ENCODE measurements around the gene PSD2. TPM values are rescaled to one million over a fixed set of nuclear protein-coding genes. Genes with fewer than 3 reads are reported as not detected.

The PSD2 gene
- total RNA-seq, 2 experiments from 2014 or later, result not detected

- Mint-ChIP-seq H3K27ac (no peak overlapping the region), H3K9me3 (ENCODE audit: insufficient read depth) (no peaks in the 10 kb centered on the region), H3K36me3 (ENCODE audit: low read depth) (no peaks in the 10 kb centered on the region), H3K4me3 (no peak overlapping the region), H3K4me1 (ENCODE audit: low read depth) (peaks cover 6% of the 10 kb centered on the region), H3K27me3 (ENCODE audit: low read depth) (peaks cover 38% of the 10 kb centered on the region)
- DNase-seq, result no peak
- CTCF ChIA-PET, result interaction anchor here (1.0 to 1.5 kb wide), 5 partner anchors 16 to 122 kb away, joined by 3 to 7 read pairs (median 3); no protein-coding TSS in a partner anchor
- POLR2A ChIA-PET, result interaction anchor here (0.5 kb wide), 1 partner anchor 85 kb away, joined by 4 read pairs; no protein-coding TSS in a partner anchor
- no peak for ATAC-seq
These were observed 51.5 kb downstream of the PSD2 start for GRCh38 chr5:139847091-139847490.

DNA sequence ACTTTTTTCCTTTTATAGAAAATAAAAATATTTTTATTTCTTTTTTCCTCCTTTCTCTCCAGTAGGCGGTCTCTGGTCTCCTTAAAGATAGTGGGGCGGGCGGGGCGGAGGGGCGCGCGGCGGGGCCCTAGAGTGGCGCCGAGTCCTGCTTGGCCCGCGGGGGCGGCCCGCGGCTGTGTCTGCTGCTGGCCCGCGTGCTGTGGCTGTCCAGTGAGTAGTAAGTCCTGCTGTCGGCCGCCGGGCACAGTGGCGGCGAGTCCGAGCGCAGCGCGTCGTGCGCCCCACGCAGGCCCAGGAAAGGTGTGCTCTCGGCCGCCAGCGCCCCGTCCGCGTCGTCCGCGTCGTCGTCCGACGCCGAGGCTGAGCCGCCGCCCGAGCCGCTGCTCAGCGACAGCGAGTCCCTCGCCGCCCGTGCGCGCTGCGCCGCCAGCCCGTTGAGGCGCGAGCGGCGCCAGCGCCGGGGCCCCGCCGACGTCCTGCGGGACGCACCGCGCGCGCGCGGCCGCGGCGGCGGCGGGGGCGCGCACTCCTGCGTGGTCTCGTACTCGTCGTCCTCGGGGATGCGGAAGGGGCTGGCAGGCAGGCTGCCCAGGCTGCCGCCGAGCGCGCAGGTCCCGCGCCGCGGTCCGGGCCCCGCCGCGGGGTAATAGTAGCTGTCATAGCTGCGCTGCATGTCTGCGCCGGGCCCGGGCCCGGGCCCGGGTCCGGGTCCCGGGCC, 52.3 kb downstream of the PSD2 start:
- Mint-ChIP-seq H3K4me3 (peak overlapping the region; percentile 57), H3K4me1 (ENCODE audit: low read depth) (peaks cover 6% of the 10 kb centered on the region), H3K27ac (no peak overlapping the region), H3K27me3 (ENCODE audit: low read depth) (peaks cover 38% of the 10 kb centered on the region), H3K9me3 (ENCODE audit: insufficient read depth) (no peaks in the 10 kb centered on the region), H3K36me3 (ENCODE audit: low read depth) (no peaks in the 10 kb centered on the region)
- DNase-seq (peak; percentile 74), ATAC-seq (peak; percentile 86)
- POLR2A ChIA-PET, result interaction anchor here (0.5 kb wide), 1 partner anchor 84 kb away, joined by 4 read pairs; no protein-coding TSS in a partner anchor
- CTCF ChIA-PET, result interaction anchor here (1.0 to 3.1 kb wide), 6 partner anchors 15 to 121 kb away, joined by 3 to 16 read pairs (median 6); no protein-coding TSS in a partner anchor

DNA sequence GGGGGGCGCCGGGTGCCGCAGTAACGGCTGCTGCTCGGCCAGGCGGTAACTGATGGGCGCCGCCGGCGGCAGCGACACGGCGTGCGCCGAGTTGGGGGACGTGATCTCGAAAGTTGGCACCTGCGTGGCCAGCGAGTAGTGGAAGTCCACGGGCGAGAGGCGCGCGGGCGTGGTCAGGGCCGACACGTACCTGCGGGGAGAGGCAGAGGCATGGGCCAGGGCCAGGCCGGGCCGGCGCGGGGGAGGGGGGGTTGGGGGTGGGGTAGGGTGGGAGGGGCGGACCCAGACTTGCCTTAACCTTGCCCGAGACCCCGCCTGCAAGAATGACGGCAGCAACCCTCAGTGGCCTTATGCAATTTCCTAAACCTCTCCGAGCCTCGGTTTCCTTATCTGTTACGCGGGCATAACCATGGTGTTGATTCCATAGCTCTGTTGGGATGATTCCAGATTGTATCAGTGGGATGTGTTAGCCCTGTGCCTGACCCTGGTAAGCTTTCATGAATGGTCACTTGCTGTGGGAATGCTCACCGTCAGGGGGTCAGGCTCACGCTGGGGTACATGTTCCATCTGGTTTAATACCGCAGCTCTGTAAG, 53.0 kb downstream of the PSD2 start:
- DNase-seq (peak; percentile 29), ATAC-seq (peak; percentile 28)
- no peaks in the 10 kb centered on the region for H3K9me3 Mint-ChIP-seq (ENCODE audit: insufficient read depth)
- H3K4me1 Mint-ChIP-seq (ENCODE audit: low read depth), result peaks cover 6% of the 10 kb centered on the region
- ChIA-PET POLR2A (interaction anchor here (0.7 kb wide), 1 partner anchor 14 kb away, joined by 3 read pairs; no protein-coding TSS in a partner anchor), CTCF (interaction anchor here (1.3 to 3.1 kb wide), 3 partner anchors 15 to 120 kb away, joined by 3 to 16 read pairs (median 7); no protein-coding TSS in a partner anchor)
- no peaks in the 10 kb centered on the region for H3K36me3 Mint-ChIP-seq (ENCODE audit: low read depth)
- H3K4me3 Mint-ChIP-seq, result peak overlapping the region; percentile 63
- no peak overlapping the region for H3K27ac Mint-ChIP-seq
- H3K27me3 Mint-ChIP-seq (ENCODE audit: low read depth), result peaks cover 38% of the 10 kb centered on the region

GRCh38 chr5:139849501-139849900, 53.9 kb downstream of the PSD2 start:
- ChIA-PET POLR2A (interaction anchor here (0.7 kb wide), 1 partner anchor 13 kb away, joined by 3 read pairs; no protein-coding TSS in a partner anchor), CTCF (interaction anchor here (0.8 to 3.1 kb wide), 4 partner anchors 63 to 119 kb away, joined by 3 to 16 read pairs (median 5); no protein-coding TSS in a partner anchor)
- H3K4me3 Mint-ChIP-seq, result no peak overlapping the region
- peaks cover 36% of the 10 kb centered on the region for H3K27me3 Mint-ChIP-seq (ENCODE audit: low read depth)
- DNase-seq, result no peak
- no peaks in the 10 kb centered on the region for H3K36me3 Mint-ChIP-seq (ENCODE audit: low read depth)
- peaks cover 4% of the 10 kb centered on the region for H3K4me1 Mint-ChIP-seq (ENCODE audit: low read depth)
- ATAC-seq, result no peak
- H3K9me3 Mint-ChIP-seq (ENCODE audit: insufficient read depth), result no peaks in the 10 kb centered on the region
- H3K27ac Mint-ChIP-seq, result no peak overlapping the region

DNA sequence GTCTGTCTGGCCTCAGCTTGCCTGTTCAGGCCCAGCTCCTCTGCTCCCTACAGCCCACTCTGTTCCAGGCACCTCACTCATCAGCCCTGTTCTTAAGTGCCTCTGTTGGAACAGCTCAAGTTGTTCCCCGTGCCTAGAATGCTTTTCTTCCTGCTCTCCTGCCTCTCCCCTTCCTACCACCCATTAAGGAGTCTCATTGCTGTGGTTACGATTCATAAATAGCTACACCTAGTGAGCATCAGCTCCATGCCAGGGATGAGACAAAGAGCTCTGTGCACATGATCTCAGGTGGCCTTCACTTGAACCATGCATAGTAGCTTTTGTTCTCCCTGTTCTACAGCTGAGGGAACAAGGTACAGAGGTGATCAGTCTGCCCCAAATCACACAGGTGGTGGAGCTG, 54.3 kb downstream of the PSD2 start:
- ChIA-PET POLR2A (no interaction called here), CTCF (interaction anchor here (0.8 to 3.1 kb wide), 4 partner anchors 63 to 119 kb away, joined by 3 to 16 read pairs (median 5); no protein-coding TSS in a partner anchor)
- no peak for ATAC-seq
- H3K9me3 Mint-ChIP-seq (ENCODE audit: insufficient read depth), result no peaks in the 10 kb centered on the region
- no peak overlapping the region for H3K27ac Mint-ChIP-seq
- H3K4me1 Mint-ChIP-seq (ENCODE audit: low read depth), result peaks cover 3% of the 10 kb centered on the region
- H3K36me3 Mint-ChIP-seq (ENCODE audit: low read depth), result no peaks in the 10 kb centered on the region
- DNase-seq, result no peak
- H3K27me3 Mint-ChIP-seq (ENCODE audit: low read depth), result peaks cover 34% of the 10 kb centered on the region
- H3K4me3 Mint-ChIP-seq, result no peak overlapping the region

GRCh38 chr5:139850423-139851016, 54.9 kb downstream of the PSD2 start:
- no peak for ATAC-seq
- no peak for DNase-seq
- Mint-ChIP-seq H3K4me1 (ENCODE audit: low read depth) (peaks cover 3% of the 10 kb centered on the region), H3K4me3 (no peak overlapping the region), H3K36me3 (ENCODE audit: low read depth) (no peaks in the 10 kb centered on the region), H3K27ac (no peak overlapping the region), H3K9me3 (ENCODE audit: insufficient read depth) (no peaks in the 10 kb centered on the region), H3K27me3 (ENCODE audit: low read depth) (peaks cover 30% of the 10 kb centered on the region)
- POLR2A ChIA-PET, result no interaction called here
- CTCF ChIA-PET, result interaction anchor here (0.8 to 3.1 kb wide), 4 partner anchors 64 to 118 kb away, joined by 3 to 16 read pairs (median 5); no protein-coding TSS in a partner anchor

- ATAC-seq (no peak), DNase-seq (no peak)
- Mint-ChIP-seq H3K27ac (no peak overlapping the region), H3K36me3 (ENCODE audit: low read depth) (no peaks in the 10 kb centered on the region), H3K9me3 (ENCODE audit: insufficient read depth) (no peaks in the 10 kb centered on the region), H3K4me1 (ENCODE audit: low read depth) (peaks cover 3% of the 10 kb centered on the region), H3K4me3 (no peak overlapping the region), H3K27me3 (ENCODE audit: low read depth) (peaks cover 21% of the 10 kb centered on the region)
- ChIA-PET POLR2A (no interaction called here), CTCF (interaction anchor here (3.1 kb wide), 1 partner anchor 65 kb away, joined by 16 read pairs; no protein-coding TSS in a partner anchor)
These were observed 56.0 kb downstream of the PSD2 start for GRCh38 chr5:139851558-139851957.

- ChIA-PET CTCF (interaction anchor here (1.3 kb wide), 1 partner anchor 116 kb away, joined by 3 read pairs; no protein-coding TSS in a partner anchor), POLR2A (no interaction called here)
- DNase-seq (no peak), ATAC-seq (no peak)
- Mint-ChIP-seq H3K9me3 (ENCODE audit: insufficient read depth) (no peaks in the 10 kb centered on the region), H3K4me3 (no peak overlapping the region), H3K27me3 (ENCODE audit: low read depth) (peaks cover 14% of the 10 kb centered on the region), H3K4me1 (ENCODE audit: low read depth) (peaks cover 2% of the 10 kb centered on the region), H3K36me3 (ENCODE audit: low read depth) (no peaks in the 10 kb centered on the region), H3K27ac (no peak overlapping the region)
These were observed 57.1 kb downstream of the PSD2 start for GRCh38 chr5:139852696-139853095.

DNA sequence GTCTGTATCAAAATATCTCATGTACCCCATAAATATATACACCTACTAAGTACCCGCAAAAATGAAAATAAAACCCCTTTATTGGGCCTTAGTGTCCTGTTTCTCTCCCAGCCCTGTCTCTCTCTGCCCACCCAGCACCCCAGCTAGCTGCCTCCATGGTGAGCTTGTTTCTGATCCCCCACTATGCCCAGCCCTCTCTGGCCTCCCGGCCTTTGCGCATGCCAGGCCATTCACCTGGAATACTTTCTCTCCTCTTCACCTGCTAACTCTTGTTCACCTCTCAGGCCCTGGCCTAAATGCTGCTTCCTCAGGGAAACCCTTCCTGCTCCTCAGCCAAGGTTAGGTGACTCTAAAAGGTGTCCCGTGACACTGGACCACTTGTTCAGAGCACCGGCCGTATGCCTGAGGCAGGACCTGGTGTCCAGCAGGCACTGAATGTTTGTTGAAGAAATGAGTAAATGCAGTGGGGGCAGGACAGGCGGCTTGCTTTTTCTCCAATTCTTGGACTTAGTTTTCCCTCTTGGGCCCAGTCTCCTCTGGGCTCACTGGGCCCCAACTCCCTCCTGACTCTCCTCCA, 58.5 kb downstream of the PSD2 start:
- POLR2A ChIA-PET, result no interaction called here
- no peaks in the 10 kb centered on the region for H3K36me3 Mint-ChIP-seq (ENCODE audit: low read depth)
- H3K4me1 Mint-ChIP-seq (ENCODE audit: low read depth), result no peaks in the 10 kb centered on the region
- no peak overlapping the region for H3K4me3 Mint-ChIP-seq
- peaks cover 8% of the 10 kb centered on the region for H3K27me3 Mint-ChIP-seq (ENCODE audit: low read depth)
- no peak for DNase-seq
- CTCF ChIA-PET, result interaction anchor here (1.3 kb wide), 1 partner anchor 115 kb away, joined by 3 read pairs; no protein-coding TSS in a partner anchor
- ATAC-seq, result no peak
- H3K27ac Mint-ChIP-seq, result no peak overlapping the region
- no peaks in the 10 kb centered on the region for H3K9me3 Mint-ChIP-seq (ENCODE audit: insufficient read depth)

DNA sequence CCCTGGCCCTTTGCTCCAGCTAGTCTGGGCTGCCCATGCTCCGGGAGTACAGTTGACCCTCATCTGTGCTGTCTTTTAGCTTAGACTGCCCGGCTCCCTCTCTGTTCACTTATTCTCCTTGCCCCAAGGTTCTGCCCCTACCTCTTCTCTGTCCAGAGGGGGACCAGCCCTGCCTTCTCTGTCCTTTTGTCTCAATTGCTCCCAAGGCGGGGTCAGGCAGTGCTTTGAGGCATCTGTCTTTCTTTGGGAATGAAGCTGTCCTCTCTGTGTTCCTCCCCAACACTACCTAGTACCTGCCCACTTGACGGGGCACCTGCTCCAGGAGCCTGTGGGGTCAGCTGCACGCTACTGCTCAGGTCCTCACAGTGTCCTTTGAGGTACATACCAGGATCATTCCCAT, 59.3 kb downstream of the PSD2 start:
- Mint-ChIP-seq H3K9me3 (ENCODE audit: insufficient read depth) (no peaks in the 10 kb centered on the region), H3K36me3 (ENCODE audit: low read depth) (no peaks in the 10 kb centered on the region), H3K27ac (no peak overlapping the region), H3K4me3 (no peak overlapping the region), H3K4me1 (ENCODE audit: low read depth) (no peaks in the 10 kb centered on the region), H3K27me3 (ENCODE audit: low read depth) (peaks cover 1% of the 10 kb centered on the region)
- CTCF ChIA-PET, result interaction anchor here (1.0 to 1.5 kb wide), 2 partner anchors 8 to 68 kb away, joined by 3 to 5 read pairs; no protein-coding TSS in a partner anchor
- ATAC-seq, result no peak
- POLR2A ChIA-PET, result no interaction called here
- DNase-seq, result no peak

- DNase-seq (no peak), ATAC-seq (no peak)
- Mint-ChIP-seq H3K4me3 (no peak overlapping the region), H3K27ac (no peak overlapping the region), H3K27me3 (ENCODE audit: low read depth) (no peaks in the 10 kb centered on the region), H3K9me3 (ENCODE audit: insufficient read depth) (no peaks in the 10 kb centered on the region), H3K4me1 (ENCODE audit: low read depth) (no peaks in the 10 kb centered on the region), H3K36me3 (ENCODE audit: low read depth) (no peaks in the 10 kb centered on the region)
- POLR2A ChIA-PET, result no interaction called here
- CTCF ChIA-PET, result interaction anchor here (1.0 to 1.5 kb wide), 3 partner anchors 8 to 113 kb away, joined by 3 to 5 read pairs (median 4); no protein-coding TSS in a partner anchor
These were observed 59.8 kb downstream of the PSD2 start for GRCh38 chr5:139855451-139855850.

All from activated CD8-positive, alpha-beta T cell treated with anti-CD3 and anti-CD28 coated beads, Interleukin-2, amount 10 ng/mL, durations not matched to agents 7 days and 5 days (primary cell).